ENCODE results near the gene HSPG2.
"Not testable (repeated sequence)": the region's sequence is repeated elsewhere in the genome, so short reads cannot be mapped to it uniquely, and the experiment has no call there.

DNA sequence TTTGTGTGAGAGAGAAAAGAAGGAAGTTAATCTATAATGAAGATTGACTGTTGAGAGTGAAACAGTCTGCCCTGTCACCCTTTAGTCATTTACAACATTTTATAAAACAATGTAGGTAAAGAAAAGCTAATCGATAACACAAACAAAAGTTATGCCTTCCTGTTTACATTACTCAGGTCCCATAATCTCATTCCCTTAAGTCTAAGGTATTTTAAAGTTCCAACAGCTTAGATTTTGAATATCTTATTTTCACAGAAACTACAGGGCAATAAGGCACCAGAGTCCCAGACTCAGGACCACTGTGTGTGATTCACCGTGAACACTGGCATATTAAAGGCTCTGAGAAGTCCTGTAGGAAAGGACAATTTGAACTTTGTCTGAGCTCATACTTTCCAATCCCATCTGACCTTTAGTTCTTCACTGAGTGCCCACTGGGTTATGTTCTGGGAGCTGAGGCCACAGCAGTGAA, 35.9 kb upstream of the HSPG2 start:
- TF ChIP-seq CTCF (IDR thresholded peaks at IDR 0.05; ENCODE audit: low read length); EZH2 (IDR thresholded peaks at IDR 0.05; ENCODE audit: borderline replicate concordance, low read length): not testable (repeated sequence)

All from OCI-LY1 (cell line).